Trophoblast cell (in vitro differentiated cells and primary cell): ENCODE data around the gene ATOSA.

Experiments used
- DNase-seq, 2 donors: peaks; one replicate each; pipeline ENCODE4 v3.0.0-alpha.2; 2016
- H2AFZ ChIP-seq: 2 replicates; pipeline ENCODE4 v1.6.1; 2013; ENCODE audit warnings: low read length, moderate library complexity, mild to moderate bottlenecking; ENCODE audit not compliant: insufficient read depth, poor library complexity
- H2AK5ac ChIP-seq: 2 replicates; pipeline ENCODE4 v1.6.1; 2013; ENCODE audit warnings: mild to moderate bottlenecking, low read length
- H2BK120ac ChIP-seq: 2 replicates; pipeline ENCODE4 v1.6.1; 2013; ENCODE audit warnings: low read length, mild to moderate bottlenecking, moderate library complexity; ENCODE audit not compliant: insufficient read depth, poor library complexity
- H2BK12ac ChIP-seq: 2 replicates; pipeline ENCODE4 v1.6.1; 2013; ENCODE audit warnings: mild to moderate bottlenecking, low read length, moderate library complexity
- H2BK5ac ChIP-seq: 2 replicates; pipeline ENCODE4 v1.6.1; 2013; ENCODE audit warnings: low read length, low read depth, moderate library complexity, mild to moderate bottlenecking; ENCODE audit not compliant: poor library complexity
- H3K14ac ChIP-seq: 2 replicates; pipeline ENCODE4 v1.6.1; 2013; ENCODE audit warnings: mild to moderate bottlenecking, low read length
- H3K18ac ChIP-seq: 2 replicates; pipeline ENCODE4 v1.6.1; 2013; ENCODE audit warnings: mild to moderate bottlenecking, low read length
- H3K23ac ChIP-seq: 2 replicates; pipeline ENCODE4 v1.6.1; 2013; ENCODE audit warnings: low read length
- H3K27ac ChIP-seq: 2 replicates; pipeline ENCODE4 v1.5.1; 2013; ENCODE audit warnings: low read depth, mild to moderate bottlenecking, inconsistent platforms, low read length, moderate library complexity
- H3K27me3 ChIP-seq: 2 replicates; pipeline ENCODE4 v1.6.1; 2013; ENCODE audit warnings: inconsistent platforms, mild to moderate bottlenecking, low read length, moderate library complexity; ENCODE audit not compliant: insufficient read depth
- H3K36me3 ChIP-seq, 2 experiments: 1 replicate in 1 of 2; 2 replicates in 1 of 2; pipeline ENCODE4 v1.6.1; 2013; ENCODE audit warnings: low read length in 2 of 2, mild to moderate bottlenecking in 2 of 2, moderate library complexity in 1 of 2; ENCODE audit not compliant: insufficient read depth in 2 of 2, control insufficient read depth in 1 of 2
- H3K4ac ChIP-seq: 2 replicates; pipeline ENCODE4 v1.6.1; 2013; ENCODE audit warnings: low read depth, mild to moderate bottlenecking, low read length, moderate library complexity
- H3K4me1 ChIP-seq, 2 experiments: 1 replicate in 1 of 2; 2 replicates in 1 of 2; pipeline ENCODE4 v1.6.1; 2013; ENCODE audit warnings: low read length in 2 of 2, mild to moderate bottlenecking in 2 of 2, moderate library complexity in 1 of 2; ENCODE audit not compliant: insufficient read depth in 2 of 2, control insufficient read depth in 1 of 2
- H3K4me2 ChIP-seq: 2 replicates; pipeline ENCODE4 v1.6.1; 2013; ENCODE audit warnings: inconsistent platforms, mild to moderate bottlenecking, low read length, moderate library complexity
- H3K4me3 ChIP-seq: 2 replicates; pipeline ENCODE4 v1.5.1; 2013; ENCODE audit warnings: mild to moderate bottlenecking, low read depth, low read length, inconsistent platforms
- H3K79me1 ChIP-seq: one replicate; pipeline ENCODE4 v1.6.1; 2013; ENCODE audit warnings: low read length
- H3K79me2 ChIP-seq: 2 replicates; pipeline ENCODE4 v1.6.1; 2013; ENCODE audit warnings: low read length, mild to moderate bottlenecking; ENCODE audit not compliant: control insufficient read depth, insufficient read depth, poor library complexity
- H3K9ac ChIP-seq: 2 replicates; pipeline ENCODE4 v1.6.1; 2013; ENCODE audit warnings: mild to moderate bottlenecking, low read length
- H3K9me3 ChIP-seq: 2 replicates; pipeline ENCODE4 v1.6.1; 2013; ENCODE audit warnings: low read depth, mild to moderate bottlenecking, control low read depth, inconsistent platforms, low read length; ENCODE audit not compliant: insufficient read depth
- H4K12ac ChIP-seq: 2 replicates; pipeline ENCODE4 v1.6.1; 2013; ENCODE audit warnings: low read depth, mild to moderate bottlenecking, low read length, moderate library complexity
- H4K8ac ChIP-seq: 2 replicates; pipeline ENCODE4 v1.6.1; 2013; ENCODE audit warnings: low read depth, mild to moderate bottlenecking, low read length, moderate library complexity
- H4K91ac ChIP-seq: one replicate; pipeline ENCODE4 v1.6.1; 2013; ENCODE audit warnings: low read depth, mild to moderate bottlenecking, low read length, moderate library complexity
- WGBS: extraction: QIAGEN DNeasy Blood & Tissue Kit; methylation state at CpG from one replicate; pipeline ENCODE4 v1.1.7; 2013; ENCODE audit warnings: missing lambda C conversion rate; ENCODE audit not compliant: insufficient read length, insufficient coverage; ENCODE audit errors: extremely low coverage; 5-methylcytosine and 5-hydroxymethylcytosine counted together

Gene ATOSA

GRCh38 chr15:52668133-52668532 lies 11.1 kb downstream of the ATOSA start:
- Histone ChIP-seq H2AK5ac (no peak overlapping the region), H4K91ac (no peak overlapping the region), H3K79me1 (no peaks in the 10 kb centered on the region), H3K36me3 (peaks cover 0 to 2% of the 10 kb centered on the region in 2 experiments), H2AFZ (no peak overlapping the region), H2BK12ac (no peak overlapping the region), H3K4me1 (no peaks in the 10 kb centered on the region), H2BK5ac (no peak overlapping the region), H3K4me3 (no peak overlapping the region), H3K14ac (no peak overlapping the region), H3K79me2 (no peaks in the 10 kb centered on the region), H3K4me2 (no peak overlapping the region), H2BK120ac (no peak overlapping the region), H3K27ac (no peak overlapping the region), H3K4ac (no peak overlapping the region), H3K27me3 (no peaks in the 10 kb centered on the region), H3K9me3 (no peaks in the 10 kb centered on the region), H3K9ac (no peak overlapping the region), H4K12ac (no peak overlapping the region), H3K23ac (no peak overlapping the region), H3K18ac (no peak overlapping the region), H4K8ac (no peak overlapping the region)
- WGBS = no CpG with 5 or more reads among the region's 4 CpGs
- no peak for DNase-seq

- Histone ChIP-seq H4K12ac (no peak overlapping the region), H3K4me2 (no peak overlapping the region), H2AFZ (no peak overlapping the region), H3K9me3 (no peaks in the 10 kb centered on the region), H3K23ac (no peak overlapping the region), H2BK5ac (no peak overlapping the region), H3K27ac (no peak overlapping the region), H3K36me3 (peaks cover 0 to 2% of the 10 kb centered on the region in 2 experiments), H2BK12ac (no peak overlapping the region), H3K27me3 (no peaks in the 10 kb centered on the region), H2BK120ac (no peak overlapping the region), H3K18ac (no peak overlapping the region), H3K79me1 (no peaks in the 10 kb centered on the region), H3K4me3 (no peak overlapping the region), H3K9ac (no peak overlapping the region), H3K4ac (no peak overlapping the region), H2AK5ac (no peak overlapping the region), H4K8ac (no peak overlapping the region), H3K14ac (no peak overlapping the region), H3K4me1 (no peaks in the 10 kb centered on the region), H3K79me2 (no peaks in the 10 kb centered on the region), H4K91ac (no peak overlapping the region)
- no CpG with 5 or more reads among the region's 3 CpGs for WGBS
- no peak for DNase-seq
These were observed 11.6 kb downstream of the ATOSA start for GRCh38 chr15:52667597-52667996.

- no peak overlapping the region for H3K18ac ChIP-seq
- no peak overlapping the region for H3K23ac ChIP-seq
- H3K36me3 ChIP-seq = peaks cover 0 to 2% of the 10 kb centered on the region in 2 experiments
- H4K91ac ChIP-seq = no peak overlapping the region
- no peak overlapping the region for H4K12ac ChIP-seq
- no peak for DNase-seq
- no peaks in the 10 kb centered on the region for H3K27me3 ChIP-seq
- H3K79me1 ChIP-seq = no peaks in the 10 kb centered on the region
- no peak overlapping the region for H2BK120ac ChIP-seq
- no peak overlapping the region for H3K14ac ChIP-seq
- H3K9me3 ChIP-seq = no peaks in the 10 kb centered on the region
- H3K27ac ChIP-seq = no peak overlapping the region
- no peak overlapping the region for H2AK5ac ChIP-seq
- H4K8ac ChIP-seq = no peak overlapping the region
- no peak overlapping the region for H3K4me3 ChIP-seq
- H2BK12ac ChIP-seq = no peak overlapping the region
- no peak overlapping the region for H3K9ac ChIP-seq
- H2BK5ac ChIP-seq = no peak overlapping the region
- no peak overlapping the region for H3K4me2 ChIP-seq
- no peaks in the 10 kb centered on the region for H3K4me1 ChIP-seq
- no peak overlapping the region for H2AFZ ChIP-seq
- no CpG with 5 or more reads among the region's 3 CpGs for WGBS
- no peaks in the 10 kb centered on the region for H3K79me2 ChIP-seq
- H3K4ac ChIP-seq = no peak overlapping the region
These were observed 15.5 kb downstream of the ATOSA start for GRCh38 chr15:52663536-52664294.

- no peak overlapping the region for H3K4ac ChIP-seq
- H3K27ac ChIP-seq = no peak overlapping the region
- H3K9me3 ChIP-seq = no peaks in the 10 kb centered on the region
- no peaks in the 10 kb centered on the region for H3K79me2 ChIP-seq
- no peak overlapping the region for H4K8ac ChIP-seq
- H3K4me3 ChIP-seq = no peak overlapping the region
- no peaks in the 10 kb centered on the region for H3K4me1 ChIP-seq
- no peak overlapping the region for H3K14ac ChIP-seq
- H3K79me1 ChIP-seq = no peaks in the 10 kb centered on the region
- H2BK120ac ChIP-seq = no peak overlapping the region
- WGBS = no CpG with 5 or more reads among the region's 1 CpG
- no peak overlapping the region for H3K18ac ChIP-seq
- no peaks in the 10 kb centered on the region for H3K27me3 ChIP-seq
- no peak overlapping the region for H3K23ac ChIP-seq
- H2BK5ac ChIP-seq = no peak overlapping the region
- H2AFZ ChIP-seq = no peak overlapping the region
- H4K91ac ChIP-seq = no peak overlapping the region
- peaks cover 0 to 2% of the 10 kb centered on the region in 2 experiments for H3K36me3 ChIP-seq
- no peak overlapping the region for H3K4me2 ChIP-seq
- H3K9ac ChIP-seq = no peak overlapping the region
- H2AK5ac ChIP-seq = no peak overlapping the region
- H2BK12ac ChIP-seq = no peak overlapping the region
- no peak overlapping the region for H4K12ac ChIP-seq
- no peak for DNase-seq
These were observed 17.3 kb downstream of the ATOSA start for GRCh38 chr15:52661909-52662308.
